Activated CD8-positive, alpha-beta T cell treated with anti-CD3 and anti-CD28 coated beads, Interleukin-2, amount 10 ng/mL, durations not matched to agents 7 days and 5 days (primary cell): ENCODE measurements around the gene HOXA2. TPM values are rescaled to one million over a fixed set of nuclear protein-coding genes. Genes with fewer than 3 reads are reported as not detected.

Experiments used
- ATAC-seq: fragments of 150-1000 bp; cut with Tn5 transposase; one replicate; pipeline ENCODE4 v1.10.0; 2021; ENCODE audit warnings: moderate library complexity
- CTCF ChIA-PET: fragments of 350-600 bp; sonication (Branson Sonifier 250); formaldehyde crosslinking; loops from one replicate; lab custom pipeline; 2021; ENCODE audit warnings: antibody characterized with exemption; lab: Charles Lee
- POLR2A ChIA-PET: fragments of 350-600 bp; sonication (Branson Sonifier 250); formaldehyde crosslinking; loops from one replicate; lab custom pipeline; 2021; ENCODE audit warnings: antibody characterized with exemption; lab: Charles Lee
- DNase-seq: peaks from one replicate; pipeline ENCODE4 v3.0.0-alpha.2; 2020
- H3K27ac Mint-ChIP-seq: one replicate; pipeline ENCODE4 v1.8.0; 2021; ENCODE audit warnings: mild to moderate bottlenecking, mixed read lengths
- H3K27me3 Mint-ChIP-seq: one replicate; pipeline ENCODE4 v1.8.0; 2021; ENCODE audit warnings: low read depth, mixed read lengths
- H3K36me3 Mint-ChIP-seq: one replicate; pipeline ENCODE4 v1.8.0; 2021; ENCODE audit warnings: low read depth, mixed read lengths
- H3K4me1 Mint-ChIP-seq: one replicate; pipeline ENCODE4 v1.8.0; 2021; ENCODE audit warnings: low read depth, mixed read lengths
- H3K4me3 Mint-ChIP-seq: one replicate; pipeline ENCODE4 v1.8.0; 2021; ENCODE audit warnings: mild to moderate bottlenecking, mixed read lengths
- H3K9me3 Mint-ChIP-seq: one replicate; pipeline ENCODE4 v1.8.0; 2022; ENCODE audit warnings: mixed read lengths; ENCODE audit not compliant: insufficient read depth
- total RNA-seq, 2 experiments: library from RNA; stranded (reverse); gene quantifications; one replicate each; pipeline ENCODE4 v1.2.3, GENCODE V29; 2021

Gene HOXA2
- total RNA-seq, 2 experiments from 2014 or later: not detected

GRCh38 chr7:27062946-27063345, 39.5 kb downstream of the HOXA2 start:
- Mint-ChIP-seq H3K4me1 (no peaks in the 10 kb centered on the region), H3K36me3 (no peaks in the 10 kb centered on the region), H3K9me3 (no peaks in the 10 kb centered on the region), H3K27ac (no peak overlapping the region), H3K27me3 (peaks cover 8% of the 10 kb centered on the region), H3K4me3 (no peak overlapping the region)
- DNase-seq (no peak), ATAC-seq (no peak)
- ChIA-PET POLR2A (no interaction called here), CTCF (no interaction called here)

GRCh38 chr7:27053153-27053552, 49.3 kb downstream of the HOXA2 start:
- Mint-ChIP-seq H3K27me3 (no peaks in the 10 kb centered on the region), H3K27ac (no peak overlapping the region), H3K9me3 (no peaks in the 10 kb centered on the region), H3K4me3 (no peak overlapping the region), H3K36me3 (no peaks in the 10 kb centered on the region), H3K4me1 (no peaks in the 10 kb centered on the region)
- CTCF ChIA-PET: no interaction called here
- DNase-seq (no peak), ATAC-seq (no peak)
- POLR2A ChIA-PET: no interaction called here

GRCh38 chr7:27051451-27051850, 51.0 kb downstream of the HOXA2 start:
- H3K27me3 Mint-ChIP-seq: no peaks in the 10 kb centered on the region
- ChIA-PET CTCF (no interaction called here), POLR2A (no interaction called here)
- ATAC-seq (no peak), DNase-seq (no peak)
- H3K4me3 Mint-ChIP-seq: no peak overlapping the region
- H3K36me3 Mint-ChIP-seq: no peaks in the 10 kb centered on the region
- H3K27ac Mint-ChIP-seq: no peak overlapping the region
- H3K4me1 Mint-ChIP-seq: no peaks in the 10 kb centered on the region
- no peaks in the 10 kb centered on the region for H3K9me3 Mint-ChIP-seq

Other genes with a start within 250 kb of the HOXA2 start
- 10 to 100 TPM in 1 of 2 experiments, 1 to 10 TPM in 1; 9.7 to 12.5 TPM for gene SKAP2, start 238.1 kb downstream of the HOXA2 start, total RNA-seq
- under 1 TPM; 0.89 to 0.92 TPM for gene HOXA1, start 6.7 kb downstream of the HOXA2 start, total RNA-seq
- not detected for gene HOXA4, start 28.1 kb upstream of the HOXA2 start, total RNA-seq
- not detected for gene HOXA5, start 41.0 kb upstream of the HOXA2 start, total RNA-seq
- gene HOXA6, start 45.1 kb upstream of the HOXA2 start, total RNA-seq: not detected
- not detected for gene HOXA3, start 49.9 kb upstream of the HOXA2 start, total RNA-seq
- gene HOXA7, start 54.0 kb upstream of the HOXA2 start, total RNA-seq: not detected
- gene HOXA9, start 62.9 kb upstream of the HOXA2 start, total RNA-seq: not detected
- gene HOXA10, start 71.6 kb upstream of the HOXA2 start, total RNA-seq: not detected
- gene HOXA11, start 82.5 kb upstream of the HOXA2 start, total RNA-seq: not detected
- gene HOXA13, start 97.4 kb upstream of the HOXA2 start, total RNA-seq: not detected
- not detected for gene EVX1, start 140.1 kb upstream of the HOXA2 start, total RNA-seq